Liver (tissue), 9 donors: ENCODE measurements around the gene DYNLT1. TPM values are rescaled to one million over a fixed set of nuclear protein-coding genes. Genes with fewer than 3 reads are reported as not detected.

Source experiments
- DNase-seq: peaks from one replicate; pipeline ENCODE4 v3.0.0-alpha.2; 2017; ENCODE audit warnings: low spot score
- H3K27ac ChIP-seq, 2 donors: one replicate each; pipeline ENCODE4 v1.7.0; 2013; ENCODE audit warnings: inconsistent platforms in 2 of 2, low read length in 2 of 2, control low read depth in 1 of 2, low read depth in 1 of 2, mild to moderate bottlenecking in 1 of 2
- H3K27me3 ChIP-seq, 4 donors: one replicate each; pipeline versions ENCODE4 v1.6.1 to v1.7.0; 2013; ENCODE audit warnings: low read length in 3 of 4, inconsistent platforms in 1 of 4, mild to moderate bottlenecking in 1 of 4, moderate library complexity in 1 of 4; ENCODE audit not compliant: control insufficient read depth in 4 of 4, insufficient read depth in 4 of 4
- H3K36me3 ChIP-seq, 4 donors: one replicate each; pipeline versions ENCODE4 v1.6.1 to v1.7.0; 2013; ENCODE audit warnings: low read length in 3 of 4, mild to moderate bottlenecking in 3 of 4, low read depth in 1 of 4, moderate library complexity in 1 of 4; ENCODE audit not compliant: control insufficient read depth in 4 of 4, insufficient read depth in 3 of 4
- H3K4me1 ChIP-seq, 4 donors: one replicate each; pipeline versions ENCODE4 v1.6.1 to v1.7.0; 2013; ENCODE audit warnings: low read length in 3 of 4, mild to moderate bottlenecking in 3 of 4, moderate library complexity in 1 of 4; ENCODE audit not compliant: control insufficient read depth in 4 of 4, insufficient read depth in 4 of 4
- H3K4me3 ChIP-seq, 3 donors: one replicate each; pipeline versions ENCODE4 v1.6.1 to v1.7.0; 2013; ENCODE audit warnings: low read length in 3 of 3, control low read depth in 1 of 3, low read depth in 1 of 3, mild to moderate bottlenecking in 1 of 3
- H3K9ac ChIP-seq, 2 donors: one replicate each; pipeline ENCODE4 v1.7.0; 2013; ENCODE audit warnings: low read length in 2 of 2, mild to moderate bottlenecking in 2 of 2, moderate library complexity in 2 of 2, control low read depth in 1 of 2, low read depth in 1 of 2
- H3K9me3 ChIP-seq, 4 donors: one replicate each; pipeline versions ENCODE4 v1.6.1 to v1.7.0; 2013; ENCODE audit warnings: low read length in 3 of 4; ENCODE audit not compliant: control insufficient read depth in 4 of 4
- ATF3 ChIP-seq: IDR thresholded peaks from 2 replicates; pipeline ENCODE4 v1.6.1; 2016; ENCODE audit warnings: antibody characterized with exemption
- EGR1 ChIP-seq, 2 donors: IDR thresholded peaks; 2 replicates each; pipeline ENCODE4 v1.6.1; 2016 to 2018; ENCODE audit warnings: antibody characterized with exemption in 2 of 2, low read depth in 2 of 2
- FOXA1 ChIP-seq: IDR thresholded peaks from 2 replicates; pipeline ENCODE4 v1.6.1; 2016; ENCODE audit warnings: antibody characterized with exemption
- FOXA2 ChIP-seq: IDR thresholded peaks from 2 replicates; pipeline ENCODE4 v1.6.1; 2016; ENCODE audit warnings: antibody characterized with exemption
- GABPA ChIP-seq, 2 donors: IDR thresholded peaks in 1 of 2; conservative IDR thresholded peaks in 1 of 2; 2 replicates each; pipeline ENCODE4 v1.6.1; 2016; ENCODE audit warnings: antibody characterized with exemption in 2 of 2, mild to moderate bottlenecking in 1 of 2, moderate library complexity in 1 of 2
- HNF4A ChIP-seq, 2 donors: conservative IDR thresholded peaks; 2 replicates each; pipeline ENCODE4 v1.6.1; 2016; ENCODE audit warnings: antibody characterized with exemption in 2 of 2, mild to moderate bottlenecking in 2 of 2
- HNF4G ChIP-seq: IDR thresholded peaks from 2 replicates; pipeline ENCODE4 v1.6.1; 2016; ENCODE audit warnings: antibody characterized with exemption
- JUND ChIP-seq, 2 donors: IDR thresholded peaks; 2 replicates each; pipeline ENCODE4 v1.6.1; 2016; ENCODE audit warnings: antibody characterized with exemption in 2 of 2
- MAX ChIP-seq: IDR thresholded peaks from 2 replicates; pipeline ENCODE4 v1.6.1; 2016; ENCODE audit warnings: antibody characterized with exemption
- NR2F2 ChIP-seq: IDR thresholded peaks from 2 replicates; pipeline ENCODE4 v1.6.1; 2016; ENCODE audit warnings: antibody characterized with exemption
- RAD21 ChIP-seq, 2 donors: IDR thresholded peaks; 2 replicates each; pipeline ENCODE4 v1.6.1; 2016; ENCODE audit warnings: antibody characterized with exemption in 2 of 2, mild to moderate bottlenecking in 2 of 2
- REST ChIP-seq: IDR thresholded peaks from 2 replicates; pipeline ENCODE4 v1.6.1; 2016; ENCODE audit warnings: antibody characterized with exemption, mild to moderate bottlenecking
- RXRA ChIP-seq, 2 donors: IDR thresholded peaks; 2 replicates each; pipeline ENCODE4 v1.6.1; 2017 to 2018; ENCODE audit warnings: antibody characterized with exemption in 2 of 2, mild to moderate bottlenecking in 1 of 2
- SP1 ChIP-seq: IDR thresholded peaks from 2 replicates; pipeline ENCODE4 v1.6.1; 2018; ENCODE audit warnings: antibody characterized with exemption, mild to moderate bottlenecking
- TAF1 ChIP-seq: conservative IDR thresholded peaks from 2 replicates; pipeline ENCODE4 v1.6.1; 2016; ENCODE audit warnings: antibody characterized with exemption, mild to moderate bottlenecking
- ZBTB33 ChIP-seq: IDR thresholded peaks from 2 replicates; pipeline ENCODE4 v1.6.1; 2016; ENCODE audit warnings: antibody characterized with exemption
- WGBS: extraction: QIAGEN DNeasy Blood & Tissue Kit; methylation state at CpG from one replicate; pipeline ENCODE4 v1.1.7; 2013; 5-methylcytosine and 5-hydroxymethylcytosine counted together
- polyA plus RNA-seq, 2 donors: library from polyadenylated mRNA; stranded (reverse) in 1 of 2; unstranded in 1 of 2; fragments of 200-250 nt in 1 of 2; fragments of >200 nt in 1 of 2; fragmentation: Nextera tagmentation in 1 of 2; extraction: Ambion mirVana in 1 of 2; gene quantifications; one replicate each; pipeline versions ENCODE4 v1.2.1 to v1.2.3, GENCODE V29; 2013 to 2015
- total RNA-seq, 2 donors: library from RNA; depleted of rRNA; stranded (reverse); fragments of >200 nt; gene quantifications; one replicate each; pipeline ENCODE4 v1.2.3, GENCODE V29; 2014
- TF ChIP-seq, protein P1 (sequence below): fragments of 150-350 bp; IDR thresholded peaks from 2 replicates; pipeline ENCODE4 v1.5.1; 2017; ENCODE audit warnings: improper control_type of control experiment, low read depth, low read length; ENCODE audit not compliant: missing input control
- donor health status: healthy.
- donor health status: healthy.
- donor health status: healthy.
- donor health status: healthy.
- donor health status: healthy.

Gene DYNLT1
- total and polyA plus RNA-seq, 4 donors = 17.7 to 86.9 (median 38.3) TPM

DNA sequence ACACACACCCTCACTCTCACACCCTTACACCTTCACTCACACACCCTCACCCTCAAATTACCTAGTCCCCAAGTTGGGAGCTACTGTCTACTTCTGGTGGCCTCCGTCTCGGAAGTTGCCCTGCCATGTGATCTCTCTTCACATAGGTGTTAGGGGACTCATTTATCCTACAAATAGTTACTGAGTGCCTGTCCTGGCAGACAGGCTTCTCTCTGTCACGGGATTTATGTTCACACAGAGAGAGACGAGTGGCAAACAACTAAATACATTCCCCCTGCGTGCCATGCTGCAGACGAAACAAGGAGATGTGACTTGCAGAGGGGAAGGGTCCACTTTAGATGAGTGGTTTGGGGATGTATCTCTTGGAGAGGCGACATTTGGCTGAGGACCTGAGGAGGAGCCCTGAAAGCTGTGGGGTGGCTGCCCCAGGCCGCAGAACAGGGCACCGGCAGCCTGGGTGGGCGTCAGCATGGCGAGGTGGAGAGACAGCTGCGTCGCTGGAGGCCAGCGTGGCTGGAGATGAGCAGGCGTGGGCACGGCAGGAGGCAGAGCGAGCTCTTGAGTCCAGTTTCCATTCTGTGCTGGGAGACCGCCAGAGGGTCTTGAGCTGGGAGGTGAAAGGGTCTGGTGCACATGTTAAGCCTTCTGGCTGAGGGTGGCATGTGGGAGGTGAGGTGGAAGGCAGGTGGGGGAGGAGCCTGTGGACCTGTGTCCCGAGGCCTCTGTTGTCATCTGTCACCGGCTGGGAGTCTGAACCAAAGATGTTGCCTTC lies 17.2 kb downstream of the DYNLT1 start:
- Histone ChIP-seq H3K9me3 (no peaks in the 10 kb centered on the region), H3K27ac (no peak overlapping the region), H3K4me1 (peaks cover 0 to 18% (median 5%) of the 10 kb centered on the region in 4 donors), H3K9ac (no peak overlapping the region), H3K27me3 (no peaks in the 10 kb centered on the region), H3K4me3 (no peak overlapping the region), H3K36me3 (peaks cover 0 to 15% (median 9%) of the 10 kb centered on the region in 4 donors)
- DNase-seq = no peak
- WGBS = 98% methylated on average over 20 of the region's 20 CpGs
- TF ChIP-seq EGR1 (IDR thresholded peaks at IDR 0.05; ENCODE audit: low read depth in 2 of 2) (no peak), FOXA2 (no peak), JUND (IDR thresholded peaks at IDR 0.05) (no peak), HNF4G (no peak), NR2F2 (no peak), RAD21 (IDR thresholded peaks at IDR 0.05) (no peak), SP1 (no peak), GABPA (IDR thresholded peaks at IDR 0.05 in 1 of 2, conservative IDR thresholded peaks at IDR 0.05 in 1 of 2) (no peak), TAF1 (no peak), MAX (no peak), FOXA1 (no peak), ZBTB33 (no peak), REST (no peak), RXRA (IDR thresholded peaks at IDR 0.05) (no peak), HNF4A (conservative IDR thresholded peaks at IDR 0.05) (no peak)

- WGBS = 89% methylated on average over 6 of the region's 6 CpGs
- H3K36me3 ChIP-seq = peaks cover 0 to 15% (median 11%) of the 10 kb centered on the region in 4 donors
Observed at GRCh38 chr6:158626360-158627167, 18.0 kb downstream of the DYNLT1 start.

More at GRCh38 chr6:158626360-158627167, 18.0 kb downstream of the DYNLT1 start:
- Histone ChIP-seq H3K4me3 (no peak overlapping the region), H3K27me3 (no peaks in the 10 kb centered on the region), H3K27ac (no peak overlapping the region), H3K9ac (no peak overlapping the region), H3K9me3 (no peaks in the 10 kb centered on the region), H3K4me1 (peaks cover 0 to 15% (median 5%) of the 10 kb centered on the region in 4 donors)
- TF ChIP-seq HNF4A (conservative IDR thresholded peaks at IDR 0.05) (no peak), JUND (IDR thresholded peaks at IDR 0.05) (no peak), FOXA2 (no peak), ATF3 (no peak), FOXA1 (no peak), MAX (no peak), REST (no peak), NR2F2 (no peak), HNF4G (no peak), GABPA (IDR thresholded peaks at IDR 0.05 in 1 of 2, conservative IDR thresholded peaks at IDR 0.05 in 1 of 2) (no peak)
- TF ChIP-seq, protein P1, sequence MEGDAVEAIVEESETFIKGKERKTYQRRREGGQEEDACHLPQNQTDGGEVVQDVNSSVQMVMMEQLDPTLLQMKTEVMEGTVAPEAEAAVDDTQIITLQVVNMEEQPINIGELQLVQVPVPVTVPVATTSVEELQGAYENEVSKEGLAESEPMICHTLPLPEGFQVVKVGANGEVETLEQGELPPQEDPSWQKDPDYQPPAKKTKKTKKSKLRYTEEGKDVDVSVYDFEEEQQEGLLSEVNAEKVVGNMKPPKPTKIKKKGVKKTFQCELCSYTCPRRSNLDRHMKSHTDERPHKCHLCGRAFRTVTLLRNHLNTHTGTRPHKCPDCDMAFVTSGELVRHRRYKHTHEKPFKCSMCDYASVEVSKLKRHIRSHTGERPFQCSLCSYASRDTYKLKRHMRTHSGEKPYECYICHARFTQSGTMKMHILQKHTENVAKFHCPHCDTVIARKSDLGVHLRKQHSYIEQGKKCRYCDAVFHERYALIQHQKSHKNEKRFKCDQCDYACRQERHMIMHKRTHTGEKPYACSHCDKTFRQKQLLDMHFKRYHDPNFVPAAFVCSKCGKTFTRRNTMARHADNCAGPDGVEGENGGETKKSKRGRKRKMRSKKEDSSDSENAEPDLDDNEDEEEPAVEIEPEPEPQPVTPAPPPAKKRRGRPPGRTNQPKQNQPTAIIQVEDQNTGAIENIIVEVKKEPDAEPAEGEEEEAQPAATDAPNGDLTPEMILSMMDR = no peak
- peak; percentile 10 for DNase-seq
